ENCODE results near the gene IFNL3.

DNA sequence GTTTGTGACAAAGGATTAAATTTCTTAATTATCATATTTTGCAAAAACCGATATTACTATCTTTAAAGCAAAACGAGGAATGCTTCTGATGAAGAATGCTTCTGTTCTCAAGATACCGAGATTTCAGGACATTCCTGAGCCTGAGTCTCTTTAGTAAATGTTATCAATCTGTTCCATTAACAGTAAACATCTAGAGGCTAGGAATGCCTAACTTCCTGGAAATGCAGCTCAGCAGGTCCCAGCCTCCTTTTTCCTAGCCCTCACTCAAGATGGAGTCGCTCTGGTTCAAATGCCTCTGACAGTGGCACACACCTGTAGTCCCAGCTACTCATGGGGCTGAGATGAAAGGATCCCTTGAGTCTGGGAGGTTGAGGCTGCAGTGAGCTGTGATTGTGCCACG is 6.3 kb upstream of the IFNL3 start:
- no peak for TF ChIP-seq POLR2A (IDR thresholded peaks at IDR 0.05)
- TF ChIP-seq, protein P1, sequence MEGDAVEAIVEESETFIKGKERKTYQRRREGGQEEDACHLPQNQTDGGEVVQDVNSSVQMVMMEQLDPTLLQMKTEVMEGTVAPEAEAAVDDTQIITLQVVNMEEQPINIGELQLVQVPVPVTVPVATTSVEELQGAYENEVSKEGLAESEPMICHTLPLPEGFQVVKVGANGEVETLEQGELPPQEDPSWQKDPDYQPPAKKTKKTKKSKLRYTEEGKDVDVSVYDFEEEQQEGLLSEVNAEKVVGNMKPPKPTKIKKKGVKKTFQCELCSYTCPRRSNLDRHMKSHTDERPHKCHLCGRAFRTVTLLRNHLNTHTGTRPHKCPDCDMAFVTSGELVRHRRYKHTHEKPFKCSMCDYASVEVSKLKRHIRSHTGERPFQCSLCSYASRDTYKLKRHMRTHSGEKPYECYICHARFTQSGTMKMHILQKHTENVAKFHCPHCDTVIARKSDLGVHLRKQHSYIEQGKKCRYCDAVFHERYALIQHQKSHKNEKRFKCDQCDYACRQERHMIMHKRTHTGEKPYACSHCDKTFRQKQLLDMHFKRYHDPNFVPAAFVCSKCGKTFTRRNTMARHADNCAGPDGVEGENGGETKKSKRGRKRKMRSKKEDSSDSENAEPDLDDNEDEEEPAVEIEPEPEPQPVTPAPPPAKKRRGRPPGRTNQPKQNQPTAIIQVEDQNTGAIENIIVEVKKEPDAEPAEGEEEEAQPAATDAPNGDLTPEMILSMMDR (IDR thresholded peaks at IDR 0.05 in 4 of 5, conservative IDR thresholded peaks at IDR 0.05 in 1 of 5), result no peak

Data from gastrocnemius medialis (tissue), 4 donors.